ENCODE data around the gene TNFRSF25. TPM values are rescaled to one million over a fixed set of nuclear protein-coding genes. Genes with fewer than 3 reads are reported as not detected.
A peak's percentile ranks its signal among the peaks of the same experiment; 100 is the strongest.
"Not testable (repeated sequence)": the region's sequence is repeated elsewhere in the genome, so short reads cannot be mapped to it uniquely, and the experiment has no call there.

TNFRSF25 gene
- total RNA-seq, 1 donor from 2014 or later, result 20.5 TPM

DNA sequence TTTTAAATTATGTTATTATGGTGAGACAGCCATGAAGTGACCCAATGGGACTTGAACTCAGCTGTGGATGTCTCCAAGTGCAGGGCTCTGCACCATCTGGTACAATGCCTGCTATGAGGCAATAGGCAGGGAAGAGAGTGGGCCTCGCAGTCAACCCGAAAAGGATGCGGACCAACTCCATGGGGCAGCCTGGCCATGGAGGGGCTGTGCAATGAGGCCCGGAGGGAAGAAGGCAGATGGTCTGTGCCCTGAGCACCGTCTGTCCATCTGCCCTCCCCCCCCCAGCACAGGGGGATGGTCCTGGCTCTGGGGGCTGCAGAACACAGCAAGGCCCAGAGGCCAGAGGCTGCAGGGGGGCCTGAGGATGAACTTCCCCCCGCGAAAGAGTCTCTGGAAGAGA is 24.4 kb downstream of the TNFRSF25 start:
- no peak for TF ChIP-seq CTCF (IDR thresholded peaks at IDR 0.05; ENCODE audit: insufficient read depth, low read length, severe bottlenecking)
- no peak overlapping the region for H3K4me3 ChIP-seq (ENCODE audit: low read depth, low read length)
- DNase-seq (ENCODE audit: low read depth) (no peak), FAIRE-seq (no peak)
- no peaks in the 10 kb centered on the region for H3K36me3 ChIP-seq (ENCODE audit: control insufficient read depth, insufficient read depth, low read length)
- no peaks in the 10 kb centered on the region for H3K27me3 ChIP-seq (ENCODE audit: control insufficient read depth, insufficient read depth, low read length)

DNA sequence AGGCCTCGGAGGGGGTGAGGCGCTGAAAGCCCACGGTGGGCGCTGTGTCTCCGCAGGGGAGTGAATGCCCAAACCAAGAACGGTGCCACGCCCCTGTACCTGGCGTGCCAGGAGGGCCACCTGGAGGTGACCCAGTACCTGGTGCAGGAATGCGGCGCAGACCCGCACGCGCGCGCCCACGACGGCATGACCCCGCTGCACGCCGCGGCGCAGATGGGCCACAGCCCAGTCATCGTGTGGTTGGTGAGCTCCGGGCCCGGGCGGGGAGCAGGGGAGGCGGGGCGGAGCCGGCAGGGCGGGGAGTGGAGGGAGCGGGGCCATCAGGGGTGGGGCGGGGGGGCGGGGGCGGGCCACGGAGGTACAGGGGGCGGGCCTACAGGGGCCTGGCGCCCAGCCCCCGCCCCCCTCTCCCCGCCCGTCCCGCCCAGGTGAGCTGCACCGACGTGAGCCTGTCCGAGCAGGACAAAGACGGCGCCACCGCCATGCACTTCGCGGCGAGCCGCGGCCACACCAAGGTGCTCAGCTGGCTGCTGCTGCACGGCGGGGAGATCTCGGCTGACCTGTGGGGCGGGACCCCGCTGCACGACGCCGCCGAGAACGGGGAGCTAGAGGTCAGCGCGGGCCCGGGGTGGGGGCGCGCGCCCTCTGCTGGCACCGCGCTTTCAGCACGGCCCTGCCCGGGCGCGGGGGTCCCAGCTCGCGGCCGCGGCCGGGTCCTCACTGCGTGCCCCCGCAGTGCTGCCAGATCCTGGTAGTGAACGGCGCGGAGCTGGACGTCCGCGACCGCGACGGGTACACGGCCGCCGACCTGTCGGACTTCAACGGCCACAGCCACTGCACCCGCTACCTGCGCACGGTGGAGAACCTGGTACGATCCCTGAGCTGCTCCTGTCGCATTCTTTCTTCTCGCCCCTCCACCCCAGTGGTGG is 25.5 kb downstream of the TNFRSF25 start:
- Histone ChIP-seq H3K36me3 (ENCODE audit: control insufficient read depth, insufficient read depth, low read length) (no peaks in the 10 kb centered on the region), H3K27me3 (ENCODE audit: control insufficient read depth, insufficient read depth, low read length) (no peaks in the 10 kb centered on the region), H3K4me3 (ENCODE audit: low read depth, low read length) (no peak overlapping the region)
- FAIRE-seq (no peak), DNase-seq (ENCODE audit: low read depth) (no peak)
- peak; percentile 36 for TF ChIP-seq CTCF (IDR thresholded peaks at IDR 0.05; ENCODE audit: insufficient read depth, low read length, severe bottlenecking)

GRCh38 chr1:6438047-6438525 is 27.9 kb downstream of the TNFRSF25 start:
- peak; percentile 61 for DNase-seq (ENCODE audit: low read depth)
- no peak overlapping the region for H3K4me3 ChIP-seq (ENCODE audit: low read depth, low read length)
- TF ChIP-seq CTCF (IDR thresholded peaks at IDR 0.05; ENCODE audit: insufficient read depth, low read length, severe bottlenecking), result peak; percentile 93
- H3K27me3 ChIP-seq (ENCODE audit: control insufficient read depth, insufficient read depth, low read length), result no peaks in the 10 kb centered on the region
- FAIRE-seq, result no peak
- no peaks in the 10 kb centered on the region for H3K36me3 ChIP-seq (ENCODE audit: control insufficient read depth, insufficient read depth, low read length)

DNA sequence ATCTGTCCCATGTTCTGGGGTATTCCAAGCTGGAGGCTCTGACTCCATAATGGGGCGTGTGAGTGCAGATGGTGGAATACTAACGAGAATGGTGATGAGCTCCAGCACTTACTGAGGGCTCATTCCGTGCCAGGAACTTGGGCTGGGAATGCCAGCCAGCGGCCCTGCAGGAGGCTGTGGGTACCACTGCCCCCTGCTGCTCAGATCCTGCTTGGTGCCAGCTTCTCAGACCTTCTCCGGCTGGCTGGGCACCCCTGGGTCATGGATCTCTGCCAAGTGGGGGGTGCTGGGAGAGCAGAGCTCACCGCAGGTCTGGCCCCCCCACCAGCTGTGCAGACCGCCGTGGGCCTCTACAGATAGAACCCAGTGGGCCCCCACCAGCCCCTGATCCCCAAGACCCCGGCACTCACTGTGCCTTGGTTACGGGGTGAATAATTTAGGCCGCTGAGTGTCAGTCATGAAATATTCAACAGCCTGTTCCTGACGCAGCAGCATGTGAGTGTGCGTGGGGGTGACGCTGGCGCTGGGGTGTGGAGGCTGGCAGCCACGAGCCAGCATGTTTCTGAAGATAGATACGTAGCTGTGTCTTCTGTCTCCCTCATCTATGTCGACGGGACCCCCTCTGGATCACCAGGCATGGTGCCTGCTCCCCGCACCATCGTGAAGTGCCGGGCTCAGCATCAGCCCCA is 28.8 kb downstream of the TNFRSF25 start:
- not testable (repeated sequence) for H3K36me3 ChIP-seq (ENCODE audit: control insufficient read depth, insufficient read depth, low read length); DNase-seq (ENCODE audit: low read depth); H3K27me3 ChIP-seq (ENCODE audit: control insufficient read depth, insufficient read depth, low read length); FAIRE-seq; H3K4me3 ChIP-seq (ENCODE audit: low read depth, low read length)
- peak; percentile 56 for TF ChIP-seq CTCF (IDR thresholded peaks at IDR 0.05; ENCODE audit: insufficient read depth, low read length, severe bottlenecking)

- peak; percentile 92 for FAIRE-seq
- not testable (repeated sequence) for H3K4me3 ChIP-seq (ENCODE audit: low read depth, low read length); DNase-seq (ENCODE audit: low read depth); H3K27me3 ChIP-seq (ENCODE audit: control insufficient read depth, insufficient read depth, low read length); H3K36me3 ChIP-seq (ENCODE audit: control insufficient read depth, insufficient read depth, low read length)
Measured at GRCh38 chr1:6436277-6436676, 29.7 kb downstream of the TNFRSF25 start.

GRCh38 chr1:6435547-6435946 is 30.4 kb downstream of the TNFRSF25 start:
- Histone ChIP-seq H3K4me3 (ENCODE audit: low read depth, low read length) (no peak overlapping the region), H3K36me3 (ENCODE audit: control insufficient read depth, insufficient read depth, low read length) (no peaks in the 10 kb centered on the region), H3K27me3 (ENCODE audit: control insufficient read depth, insufficient read depth, low read length) (no peaks in the 10 kb centered on the region)
- no peak for TF ChIP-seq CTCF (IDR thresholded peaks at IDR 0.05; ENCODE audit: insufficient read depth, low read length, severe bottlenecking)
- FAIRE-seq, result no peak
- DNase-seq (ENCODE audit: low read depth), result no peak
